Breast epithelium (tissue), 3 donors: ENCODE results near the gene DTD2.

Experiments
- CTCF ChIP-seq, 3 donors: fragments of 450-650 bp; IDR thresholded peaks; one replicate each; pipeline ENCODE4 v1.5.1; 2016 to 2017; ENCODE audit warnings: antibody characterized with exemption in 3 of 3, mild to moderate bottlenecking in 3 of 3, moderate library complexity in 3 of 3
- POLR2A ChIP-seq: fragments of 450-650 bp; IDR thresholded peaks from one replicate; pipeline ENCODE4 v1.6.1; 2016; ENCODE audit warnings: antibody characterized with exemption, mild to moderate bottlenecking, moderate library complexity
- POLR2AphosphoS5 ChIP-seq, 3 donors: sonication (generic); formaldehyde crosslinking; IDR thresholded peaks; one replicate each; pipeline ENCODE4 v1.6.1; 2017; ENCODE audit warnings: antibody characterized with exemption in 3 of 3

DNA sequence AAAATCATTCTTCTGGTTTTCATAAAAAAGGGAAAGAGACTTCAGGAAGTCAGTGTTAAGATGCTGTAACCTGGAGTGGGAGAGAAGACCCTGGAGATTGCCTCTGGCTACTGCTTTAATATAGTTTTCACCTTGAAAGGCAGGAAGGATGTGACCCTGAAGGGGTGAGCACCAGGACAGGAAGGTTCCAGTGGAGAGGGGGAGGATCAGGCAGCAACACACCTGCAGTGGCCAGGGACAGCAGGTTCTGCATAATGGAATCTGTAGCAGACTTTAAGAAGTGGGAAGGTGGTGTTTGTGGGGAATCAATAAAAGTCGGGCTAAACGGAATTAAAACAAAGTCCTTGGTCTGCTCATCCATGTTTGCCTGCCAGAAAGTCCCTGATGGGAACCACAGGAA, 30.6 kb downstream of the DTD2 start:
- TF ChIP-seq POLR2A (no peak), CTCF (IDR thresholded peaks at IDR 0.05) (no peak), POLR2AphosphoS5 (IDR thresholded peaks at IDR 0.05) (no peak)
